Uterus (tissue), 4 donors: ENCODE data around the gene GBX1. TPM values are rescaled to one million over a fixed set of nuclear protein-coding genes. Genes with fewer than 3 reads are reported as not detected.

ENCODE experiments used
- DNase-seq, 2 donors: peaks; one replicate each; pipeline ENCODE4 v3.0.0-alpha.2; 2019 to 2020
- H3K27ac ChIP-seq, 2 donors: fragments of 200-600 bp; sonication (generic); 1 replicate in 1 of 2; 2 replicates in 1 of 2; pipeline ENCODE4 v1.5.1; 2016 to 2018
- H3K27me3 ChIP-seq, 2 donors: fragments of 200-600 bp; sonication (generic); one replicate each; pipeline ENCODE4 v1.5.1; 2018 to 2019; ENCODE audit warnings: control low read depth in 1 of 2
- H3K36me3 ChIP-seq, 2 donors: fragments of 200-600 bp; sonication (generic); one replicate each; pipeline ENCODE4 v1.5.1; 2019; ENCODE audit warnings: control low read depth in 1 of 2
- H3K4me1 ChIP-seq, 2 donors: fragments of 200-600 bp; sonication (generic); one replicate each; pipeline ENCODE4 v1.5.1; 2018 to 2019; ENCODE audit warnings: control low read depth in 1 of 2
- H3K4me3 ChIP-seq, 2 donors: fragments of 200-600 bp; sonication (generic); 1 replicate in 1 of 2; 2 replicates in 1 of 2; pipeline ENCODE4 v1.5.1; 2018 to 2019; ENCODE audit warnings: mild to moderate bottlenecking in 1 of 2
- H3K9me3 ChIP-seq, 2 donors: fragments of 200-600 bp; sonication (generic); one replicate each; pipeline ENCODE4 v1.5.1; 2019; ENCODE audit warnings: control low read depth in 1 of 2
- CTCF ChIP-seq, 4 experiments: fragments of 200-600 bp in 2 of 4; fragments of 450-650 bp in 2 of 4; sonication (generic) in 2 of 4; IDR thresholded peaks; one replicate each; pipeline ENCODE4 v1.5.1; 2016 to 2019; ENCODE audit warnings: antibody characterized with exemption in 4 of 4, mild to moderate bottlenecking in 2 of 4, moderate library complexity in 1 of 4
- POLR2A ChIP-seq, 2 donors: fragments of 450-650 bp; IDR thresholded peaks; one replicate each; pipeline ENCODE4 v1.6.1; 2016; ENCODE audit warnings: antibody characterized with exemption in 2 of 2, mild to moderate bottlenecking in 1 of 2, moderate library complexity in 1 of 2
- intact Hi-C: fragments of 100-400 bp; cut with DNase I; formaldehyde crosslinking; loops from one replicate; pipeline ENCODE4 v1.15.1; 2023; ENCODE audit warnings: low total_unique reads
- total RNA-seq, 4 donors: library from RNA; depleted of rRNA in 3 of 4; stranded (reverse); fragments of >200 nt in 3 of 4; gene quantifications; one replicate each; pipeline versions ENCODE4 v1.1.0 to v1.2.4, GENCODE V29; 2014 to 2023
- donor health status: DM: yes; HTN: yes; CAD: no.

The GBX1 gene
- total RNA-seq, 4 donors from 2014 or later: 0.41 TPM; not detected in 3

- no peak for DNase-seq
- Histone ChIP-seq H3K4me3 (no peak overlapping the region), H3K27ac (peak overlapping the region; percentile 70 to 76), H3K27me3 (no peaks in the 10 kb centered on the region), H3K4me1 (peaks cover 0 to 22% of the 10 kb centered on the region in 2 donors), H3K36me3 (no peaks in the 10 kb centered on the region), H3K9me3 (no peaks in the 10 kb centered on the region)
- intact Hi-C loops: loop anchor here (10.0 kb wide), 1 partner anchor 86 kb away; the partner anchor contains the start of genes ABCB8 and ATG9B
- TF ChIP-seq CTCF (IDR thresholded peaks at IDR 0.05) (no peak), POLR2A (IDR thresholded peaks at IDR 0.05) (no peak)
Observed at GRCh38 chr7:151110236-151110940, 57.1 kb downstream of the GBX1 start.

DNA sequence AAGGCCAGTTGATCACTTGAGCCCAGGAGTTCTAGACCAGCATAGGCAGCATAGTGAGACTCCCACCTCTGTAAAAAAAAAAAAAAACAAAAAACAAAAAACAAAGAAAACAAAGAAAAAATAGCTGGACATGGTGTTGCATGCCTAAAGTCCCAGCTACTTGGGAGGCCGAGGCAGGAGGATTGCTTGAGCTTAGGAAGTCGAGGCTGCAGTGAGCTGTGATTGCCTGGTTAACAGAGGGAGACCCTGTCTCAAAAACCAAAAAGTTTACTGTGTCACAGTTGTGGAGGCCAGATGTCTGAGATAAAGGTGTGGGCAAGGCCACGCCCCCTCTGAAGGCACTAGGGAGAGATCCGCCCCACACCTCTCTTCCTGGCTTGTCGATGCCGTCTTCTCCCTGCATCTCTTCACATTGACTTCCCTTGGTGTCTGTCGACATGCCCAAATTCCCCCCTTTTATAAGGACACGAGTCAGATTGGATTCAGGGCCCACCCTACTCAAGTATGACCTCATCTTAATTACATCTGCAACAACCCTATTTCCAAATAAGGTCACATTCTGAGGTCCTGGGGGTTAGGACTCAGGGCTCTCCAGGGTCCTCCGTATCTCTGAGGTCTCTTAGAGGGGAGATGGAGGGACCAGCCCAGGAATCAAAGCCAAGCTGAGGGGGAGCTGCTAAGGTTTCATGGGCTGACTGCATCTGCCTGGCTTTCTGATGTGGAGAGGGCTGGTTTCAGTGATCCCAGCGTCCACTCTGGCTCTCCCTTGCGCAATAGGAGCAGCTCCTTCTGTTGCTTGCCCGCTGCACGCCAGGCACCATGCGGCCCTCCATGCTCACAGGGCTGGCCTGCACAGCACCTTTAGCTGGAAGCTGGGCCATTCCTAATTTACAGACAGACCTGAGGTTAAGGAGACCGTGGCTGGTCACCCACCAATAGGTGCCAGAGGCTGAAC is 58.1 kb downstream of the GBX1 start:
- Histone ChIP-seq H3K27ac (peak overlapping the region; percentile 70 to 76), H3K4me3 (no peak overlapping the region), H3K36me3 (no peaks in the 10 kb centered on the region), H3K4me1 (peaks cover 0 to 18% of the 10 kb centered on the region in 2 donors), H3K9me3 (no peaks in the 10 kb centered on the region), H3K27me3 (no peaks in the 10 kb centered on the region)
- DNase-seq: peak; percentile 69 to 73
- intact Hi-C loops: loop anchor here (10.0 kb wide), 1 partner anchor 85 kb away; the partner anchor contains the start of genes ABCB8 and ATG9B
- no peak for TF ChIP-seq POLR2A (IDR thresholded peaks at IDR 0.05)
- no peak for TF ChIP-seq CTCF (IDR thresholded peaks at IDR 0.05)

DNA sequence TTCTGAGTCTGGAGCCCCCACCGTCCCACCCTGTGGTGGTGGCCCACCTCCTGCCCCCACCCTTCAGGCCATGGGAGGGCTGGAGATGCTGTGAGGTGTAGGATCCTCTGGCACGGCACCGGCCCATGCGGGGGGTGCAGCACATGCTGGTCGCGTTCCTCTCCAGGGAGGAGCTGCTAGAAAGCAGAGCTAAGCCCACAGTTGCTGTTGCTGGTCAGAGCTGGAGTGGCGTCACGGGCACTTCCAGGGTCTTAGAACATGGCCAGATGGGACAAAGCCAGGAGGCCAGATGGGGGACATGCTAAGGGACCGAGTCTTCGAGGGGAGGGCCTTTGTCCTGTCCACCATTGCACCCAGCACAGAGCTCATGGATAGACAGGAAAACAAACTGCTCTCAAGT is 59.6 kb downstream of the GBX1 start:
- TF ChIP-seq POLR2A (IDR thresholded peaks at IDR 0.05) (no peak), CTCF (IDR thresholded peaks at IDR 0.05) (no peak)
- no peak overlapping the region for H3K4me3 ChIP-seq
- no peak for DNase-seq
- intact Hi-C loops: no loop called here
- H3K27ac ChIP-seq: peak overlapping the region; percentile 70 to 76
- H3K9me3 ChIP-seq: no peaks in the 10 kb centered on the region
- H3K36me3 ChIP-seq: no peaks in the 10 kb centered on the region
- peaks cover 0 to 10% of the 10 kb centered on the region in 2 donors for H3K4me1 ChIP-seq
- no peaks in the 10 kb centered on the region for H3K27me3 ChIP-seq

- Histone ChIP-seq H3K4me1 (peaks cover 4 to 9% of the 10 kb centered on the region in 2 donors), H3K27ac (peak overlapping the region in 1 of 2 donors; percentile 5), H3K4me3 (no peak overlapping the region), H3K27me3 (no peaks in the 10 kb centered on the region), H3K36me3 (no peaks in the 10 kb centered on the region), H3K9me3 (no peaks in the 10 kb centered on the region)
- intact Hi-C loops: no loop called here
- TF ChIP-seq CTCF (IDR thresholded peaks at IDR 0.05) (no peak), POLR2A (IDR thresholded peaks at IDR 0.05) (no peak)
- DNase-seq: no peak
Observed at GRCh38 chr7:151104411-151105235, 62.9 kb downstream of the GBX1 start.
